Effector CD4-positive, alpha-beta T cell (primary cell): ENCODE data around the gene ACADM.
"Not testable (repeated sequence)": the region's sequence is repeated elsewhere in the genome, so short reads cannot be mapped to it uniquely, and the experiment has no call there.

ENCODE experiments used
- DNase-seq: peaks from one replicate; pipeline ENCODE4 v3.0.0-alpha.2; 2020
- total RNA-seq: gene quantifications from one replicate; lab custom pipeline; 2026; lab: John Stamatoyannopoulos, UW

Gene ACADM
- 21.6 reads per million, percentile 48 among the genes with 10 or more reads in this experiment for total RNA-seq

GRCh38 chr1:75724472-75725022 lies at the start of gene ACADM:
ACADM (plus strand) TSS chr1:75724709; CDS start chr1:75724788, 79 bp downstream.
- peak; percentile 69 for DNase-seq

GRCh38 chr1:75677443-75677842 lies 47.1 kb upstream of the ACADM start:
- no peak for DNase-seq

GRCh38 chr1:75677964-75678363 lies 46.5 kb upstream of the ACADM start:
- not testable (repeated sequence) for DNase-seq

GRCh38 chr1:75690547-75690946 lies 34.0 kb upstream of the ACADM start:
- DNase-seq = no peak

- no peak for DNase-seq
Measured at GRCh38 chr1:75693551-75693950, 31.0 kb upstream of the ACADM start.

- no peak for DNase-seq
Measured at GRCh38 chr1:75696000-75696399, 28.5 kb upstream of the ACADM start.

GRCh38 chr1:75707191-75707590 lies 17.3 kb upstream of the ACADM start:
- DNase-seq = no peak

- no peak for DNase-seq
Measured at GRCh38 chr1:75708910-75709309, 15.6 kb upstream of the ACADM start.

GRCh38 chr1:75710832-75711231 lies 13.7 kb upstream of the ACADM start:
- DNase-seq = no peak

- DNase-seq = no peak
Measured at GRCh38 chr1:75711846-75712245, 12.7 kb upstream of the ACADM start.

- no peak for DNase-seq
Measured at GRCh38 chr1:75712306-75712705, 12.2 kb upstream of the ACADM start.

- no peak for DNase-seq
Measured at GRCh38 chr1:75719810-75720209, 4.7 kb upstream of the ACADM start.

GRCh38 chr1:75720325-75720724 lies 4.2 kb upstream of the ACADM start:
- no peak for DNase-seq

- DNase-seq = no peak
Measured at GRCh38 chr1:75720820-75721219, 3.7 kb upstream of the ACADM start.

GRCh38 chr1:75722246-75722645 lies 2.3 kb upstream of the ACADM start:
- not testable (repeated sequence) for DNase-seq

- DNase-seq = no peak
Measured at GRCh38 chr1:75722966-75723365, 1.5 kb upstream of the ACADM start.

GRCh38 chr1:75723989-75724471 lies 479 bp upstream of the ACADM start:
- peak; percentile 46 for DNase-seq

GRCh38 chr1:75725266-75725665 lies 757 bp downstream of the ACADM start:
- DNase-seq = no peak

- DNase-seq = no peak
Measured at GRCh38 chr1:75725861-75726361, 1.4 kb downstream of the ACADM start.

GRCh38 chr1:75727571-75727970 lies 3.1 kb downstream of the ACADM start:
- DNase-seq = no peak

- no peak for DNase-seq
Measured at GRCh38 chr1:75730432-75730831, 5.9 kb downstream of the ACADM start.

GRCh38 chr1:75731881-75732280 lies 7.4 kb downstream of the ACADM start:
- DNase-seq = no peak

- no peak for DNase-seq
Measured at GRCh38 chr1:75732703-75733102, 8.2 kb downstream of the ACADM start.

- no peak for DNase-seq
Measured at GRCh38 chr1:75733661-75734060, 9.2 kb downstream of the ACADM start.

- no peak for DNase-seq
Measured at GRCh38 chr1:75736016-75736415, 11.5 kb downstream of the ACADM start.
